CD4-positive, alpha-beta T cell treated with Interleukin-12 subunit alpha and Interleukin-12 subunit beta, for 1 hour (primary cell): Measurements from ENCODE around the gene DNAH10.

Source experiments
- DNase-seq: peaks from one replicate; pipeline ENCODE4 v3.0.0-alpha.2; 2020

DNAH10 gene

DNA sequence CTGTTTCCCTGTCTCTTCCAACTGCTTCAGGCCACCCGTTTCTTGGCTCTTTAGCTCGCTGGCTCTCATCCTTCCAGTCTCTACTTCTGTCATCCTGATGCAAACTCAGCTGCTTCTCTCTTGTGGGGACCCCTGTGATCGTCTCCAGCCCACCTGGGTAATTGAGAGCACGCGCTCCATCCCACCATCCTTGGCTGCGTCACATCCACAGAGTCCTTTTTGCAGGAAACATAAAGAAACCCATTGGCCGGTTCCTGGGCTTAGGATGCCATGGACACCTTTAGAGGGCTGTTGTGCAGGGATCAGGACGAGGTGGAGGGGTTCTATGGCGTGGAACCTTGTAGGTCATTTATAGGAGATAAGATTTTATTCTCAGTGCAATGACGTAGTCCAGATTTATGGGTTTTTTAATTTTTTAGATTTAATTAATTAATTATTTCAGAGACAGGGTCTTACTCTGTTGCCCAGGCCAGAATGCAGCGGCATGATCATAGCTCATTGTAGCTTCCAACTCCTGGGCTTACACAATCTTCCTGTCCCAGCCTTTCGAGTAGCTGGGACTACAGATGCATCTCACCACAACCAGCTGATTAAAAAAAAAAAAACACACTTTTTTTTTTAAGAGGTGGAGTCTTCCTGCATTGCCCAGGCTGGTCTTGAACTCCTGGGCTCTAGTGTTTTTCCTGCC is 127.9 kb downstream of the DNAH10 start:
- no peak for DNase-seq

DNA sequence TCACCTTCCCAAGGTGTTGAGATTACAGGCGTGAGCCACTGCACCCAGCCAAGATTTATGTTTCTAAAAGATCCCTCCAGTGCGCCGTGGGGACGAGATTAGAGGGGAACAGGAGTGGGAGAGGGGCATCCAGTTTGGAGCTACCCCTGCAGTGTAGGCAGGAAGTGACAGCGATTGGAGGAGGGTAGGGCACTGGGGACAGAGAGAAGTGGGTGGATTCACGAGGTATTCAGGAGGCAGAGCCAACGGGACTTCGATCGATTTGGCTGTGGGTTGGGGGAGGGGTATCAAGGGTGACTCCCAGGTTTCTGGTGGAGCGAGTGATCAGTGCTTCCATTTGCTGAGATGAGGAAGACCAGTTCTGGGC is 128.4 kb downstream of the DNAH10 start:
- DNase-seq = no peak

DNA sequence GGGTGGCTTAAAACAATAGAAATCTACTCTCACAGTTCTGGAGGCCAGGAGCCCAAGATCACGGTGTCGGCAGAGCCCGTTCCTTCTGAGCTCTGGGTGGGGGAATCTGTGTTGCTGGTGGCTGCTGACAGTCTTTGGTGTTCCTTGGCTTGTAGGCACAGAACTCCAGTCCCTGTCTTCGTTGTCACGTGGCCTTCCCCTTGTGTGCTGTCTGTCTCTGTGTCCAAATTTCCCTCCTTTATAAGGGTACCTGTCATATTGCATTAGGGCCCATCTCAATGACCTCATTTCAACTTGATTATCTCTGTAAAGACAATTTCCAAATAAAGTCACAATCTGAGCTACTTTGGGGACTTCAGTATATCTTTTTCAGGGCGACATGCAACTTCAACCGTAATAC is 128.9 kb downstream of the DNAH10 start:
- DNase-seq = no peak

DNA sequence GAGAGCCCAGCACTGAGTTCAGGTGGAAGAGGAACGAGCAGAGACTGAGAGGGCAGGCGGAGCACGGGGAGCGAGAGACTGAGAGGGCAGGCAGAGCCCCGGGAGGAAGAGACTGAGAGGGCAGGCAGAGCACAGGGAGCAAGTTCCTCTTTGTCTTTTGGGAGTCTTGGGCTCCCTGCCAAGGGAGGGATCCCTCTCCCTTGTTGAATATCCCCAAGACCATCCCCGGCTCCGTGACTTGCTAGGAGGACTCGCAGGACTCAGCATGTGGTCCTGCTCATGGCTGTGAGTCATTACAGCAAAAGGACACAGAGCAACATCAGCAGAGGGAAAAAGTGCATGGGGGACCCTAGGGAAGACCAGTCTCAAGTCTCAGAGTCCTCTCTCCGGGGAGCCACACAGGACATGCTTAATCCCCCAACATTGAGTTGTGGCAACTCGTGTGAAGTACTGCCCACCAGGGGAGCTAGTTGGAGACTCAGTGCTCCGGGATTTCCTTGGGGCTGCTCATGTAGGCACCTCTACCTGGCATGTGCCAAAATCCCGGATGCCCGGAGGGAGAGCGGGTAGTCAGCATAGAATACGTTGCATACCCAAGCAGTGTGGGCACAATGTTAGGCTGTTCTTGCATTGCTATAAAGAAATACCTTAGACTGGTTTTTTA is 129.5 kb downstream of the DNAH10 start:
- no peak for DNase-seq

DNA sequence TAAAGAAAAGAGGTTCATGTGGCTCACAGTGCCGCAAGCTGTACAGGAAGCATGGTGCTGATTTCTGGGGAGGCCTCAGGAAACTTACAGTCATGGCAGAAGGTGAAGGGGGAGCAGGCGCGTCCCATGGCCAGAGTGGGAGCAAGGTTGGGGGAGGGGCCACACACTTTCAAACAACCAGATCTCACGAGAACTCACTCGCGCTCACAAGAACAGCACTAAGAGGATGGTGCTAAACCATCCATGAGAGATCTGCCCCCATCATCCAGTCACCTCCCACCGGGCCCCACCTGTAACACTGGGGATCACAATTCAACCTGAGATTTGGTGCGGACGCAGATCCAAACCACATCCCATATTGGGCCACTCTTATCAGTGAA is 130.1 kb downstream of the DNAH10 start:
- no peak for DNase-seq

DNA sequence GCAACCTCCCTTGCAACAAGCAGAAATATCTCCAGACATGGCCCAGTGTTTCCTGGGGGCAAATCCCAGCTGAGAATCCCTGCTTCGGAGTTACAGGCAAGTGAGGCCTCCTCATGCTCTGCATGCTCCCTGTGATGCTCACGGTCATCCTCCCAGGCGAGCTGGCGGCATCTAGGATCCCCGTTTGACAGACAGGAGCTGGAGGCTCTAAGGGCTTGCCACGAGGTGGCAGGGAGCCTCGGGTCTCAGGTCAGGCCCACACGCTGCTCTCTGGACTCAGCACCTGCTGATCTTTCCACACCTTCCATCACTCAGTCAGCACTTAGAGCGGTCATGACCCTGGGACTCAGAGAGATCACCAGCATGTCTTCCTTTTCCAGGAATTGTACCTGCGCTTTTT is 130.8 kb downstream of the DNAH10 start:
- DNase-seq = no peak

DNA sequence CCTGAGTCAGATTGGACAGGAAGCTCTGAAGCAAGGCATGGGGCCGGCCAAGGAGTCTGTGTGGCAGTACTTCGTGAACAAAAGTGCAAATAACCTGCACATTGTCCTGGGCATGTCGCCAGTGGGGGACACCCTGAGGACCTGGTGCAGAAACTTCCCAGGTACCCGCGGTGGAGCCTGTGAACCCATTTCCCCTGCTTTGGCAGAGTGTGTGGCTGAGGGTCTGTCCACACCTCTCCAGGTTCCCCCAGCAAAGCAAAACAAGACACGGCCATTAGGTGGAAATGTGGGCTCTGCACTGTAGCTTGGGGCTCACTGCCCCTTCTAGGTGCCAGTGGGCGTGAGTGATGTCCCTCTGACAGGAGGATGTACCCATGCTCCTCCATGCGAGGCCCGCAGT is 131.2 kb downstream of the DNAH10 start:
- no peak for DNase-seq

DNA sequence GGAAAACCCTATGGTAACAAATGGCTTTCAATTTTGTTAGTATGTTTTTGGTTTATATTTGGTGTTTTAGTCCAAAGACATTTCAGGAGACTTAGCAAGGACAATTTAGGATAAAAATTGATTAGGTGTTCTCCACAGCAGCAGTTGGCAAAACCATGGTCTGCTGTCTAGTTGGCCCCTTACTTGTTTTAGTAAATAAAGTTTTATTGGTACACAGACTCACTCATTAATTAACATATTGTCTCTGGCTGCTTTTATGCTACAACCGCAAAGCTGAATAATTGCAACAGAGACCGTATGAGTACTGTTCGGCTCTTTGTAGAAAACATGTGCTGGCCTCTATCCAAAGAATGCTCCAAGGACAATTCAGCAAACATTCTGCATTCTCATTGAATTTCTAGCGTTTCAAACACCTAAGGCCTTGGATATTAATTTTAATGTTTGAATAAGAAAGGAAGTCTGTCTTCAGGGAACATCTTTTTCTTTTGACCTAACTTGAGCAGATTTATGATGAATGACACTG is 132.8 kb downstream of the DNAH10 start:
- no peak for DNase-seq

DNA sequence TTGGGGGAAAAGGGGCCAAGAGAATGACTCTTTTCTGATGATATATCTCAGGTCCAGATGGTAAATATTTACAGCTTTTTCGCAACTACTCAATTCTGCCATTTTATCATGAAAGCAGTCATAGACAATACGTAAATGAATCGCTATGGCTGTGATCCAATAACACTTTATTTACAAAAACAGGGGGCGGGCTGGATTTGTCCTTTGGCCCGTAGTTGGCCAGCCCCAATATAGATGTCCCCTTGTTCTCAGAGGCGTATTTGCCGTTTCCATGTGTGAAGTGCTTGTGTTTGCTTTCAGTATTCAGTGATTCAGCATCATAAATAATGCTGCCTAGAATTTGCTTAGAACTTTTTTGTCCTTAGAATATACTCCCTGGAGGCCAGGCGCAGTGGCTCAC is 133.3 kb downstream of the DNAH10 start:
- no peak for DNase-seq

DNA sequence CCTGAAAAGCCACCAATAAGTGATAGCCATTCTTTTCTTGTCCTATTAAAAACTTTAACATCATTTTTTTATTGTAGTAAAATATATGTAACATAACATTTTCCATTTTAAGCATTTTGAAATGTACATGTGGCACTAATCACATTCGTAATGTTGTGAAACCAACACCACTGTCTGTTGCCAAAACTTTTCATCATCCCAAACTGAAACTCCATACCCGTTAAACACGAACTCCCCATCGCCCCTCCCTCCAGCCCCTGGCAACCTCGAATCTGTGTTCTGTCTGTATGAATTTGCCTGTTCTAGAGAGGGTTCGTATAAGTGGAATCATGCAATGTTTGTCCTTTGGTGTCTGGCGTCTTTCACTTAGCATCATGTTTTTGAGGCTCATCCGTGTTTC is 134.7 kb downstream of the DNAH10 start:
- DNase-seq = no peak

DNA sequence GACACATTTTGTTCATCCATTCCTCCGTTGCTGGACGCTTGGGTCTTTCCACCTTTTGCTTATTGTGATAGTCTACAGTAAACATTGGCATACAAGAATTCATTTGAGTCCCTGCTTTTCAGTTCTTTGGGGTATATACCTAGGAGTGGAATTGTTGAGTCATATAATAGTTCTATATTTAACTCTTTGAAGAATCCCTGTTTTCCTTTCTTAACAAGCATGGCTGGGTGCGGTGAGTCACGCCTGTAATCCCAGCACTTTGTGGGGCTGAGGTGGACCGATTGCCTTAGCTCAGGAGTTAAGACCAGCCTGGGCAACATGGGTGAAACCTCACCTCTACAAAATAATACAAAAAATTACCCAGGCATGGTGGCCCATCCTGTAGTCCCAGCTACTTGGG is 135.1 kb downstream of the DNAH10 start:
- no peak for DNase-seq

DNA sequence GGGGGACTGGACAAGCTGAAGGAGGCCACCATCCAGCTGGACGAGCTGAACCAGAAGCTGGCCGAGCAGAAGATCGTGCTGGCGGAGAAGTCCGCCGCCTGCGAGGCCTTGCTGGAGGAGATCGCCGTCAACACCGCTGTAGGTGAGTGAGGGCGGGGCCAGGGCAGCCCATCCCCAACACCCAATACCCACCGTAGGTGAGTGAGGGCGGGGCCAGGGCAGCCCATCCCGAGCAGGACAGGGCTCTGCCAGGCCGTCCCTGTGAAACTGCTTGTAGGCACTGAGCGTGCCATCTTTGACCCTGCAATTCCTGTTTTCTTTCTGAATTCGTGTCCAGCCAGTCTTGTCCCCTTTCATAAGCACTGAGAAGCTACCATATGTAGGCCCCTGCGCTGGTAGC is 136.6 kb downstream of the DNAH10 start:
- DNase-seq = no peak

DNA sequence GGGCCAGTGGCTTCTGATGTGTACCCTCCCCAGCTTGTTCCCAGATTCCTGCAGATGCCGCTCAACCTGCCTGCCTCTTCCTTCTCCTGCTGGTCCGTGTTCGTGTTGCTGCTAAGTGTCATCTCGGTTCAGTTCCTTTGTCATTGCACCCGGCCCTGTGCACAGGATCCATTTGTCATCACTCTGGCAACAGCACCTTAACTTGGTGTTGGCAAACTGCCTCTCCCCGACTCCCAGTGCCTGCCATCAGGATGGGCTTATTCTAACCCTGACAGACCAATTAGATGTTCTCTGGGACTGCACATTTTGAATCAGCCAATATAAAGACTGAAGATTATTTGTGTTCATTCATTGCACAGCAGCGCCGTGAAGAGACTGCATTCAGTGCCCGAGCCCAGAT is 137.3 kb downstream of the DNAH10 start:
- no peak for DNase-seq

DNA sequence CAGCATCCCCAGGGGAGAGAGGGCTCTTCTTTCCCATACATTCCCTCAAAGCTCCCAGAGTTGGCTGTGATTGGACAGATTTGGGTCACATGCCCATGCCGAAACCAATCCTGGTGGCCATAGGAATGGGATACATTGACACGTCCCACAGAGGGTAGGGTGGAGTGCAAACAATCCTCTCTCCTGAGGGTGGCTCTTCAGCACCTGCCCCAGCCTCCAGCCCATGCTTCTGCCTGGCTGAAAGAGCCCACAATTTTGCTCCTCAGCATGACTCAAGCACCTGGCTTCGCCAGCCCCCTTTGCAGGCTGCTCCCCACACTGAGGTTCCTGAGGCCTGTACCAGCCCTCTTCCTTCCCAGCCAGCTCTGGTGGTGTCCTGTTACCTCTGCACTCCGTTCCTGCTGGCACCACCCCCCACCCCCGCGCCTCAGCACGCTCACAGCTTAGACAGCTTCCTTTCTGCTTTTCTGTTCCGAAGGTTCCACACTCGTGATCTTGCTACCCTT is 138.8 kb downstream of the DNAH10 start:
- DNase-seq = no peak

DNA sequence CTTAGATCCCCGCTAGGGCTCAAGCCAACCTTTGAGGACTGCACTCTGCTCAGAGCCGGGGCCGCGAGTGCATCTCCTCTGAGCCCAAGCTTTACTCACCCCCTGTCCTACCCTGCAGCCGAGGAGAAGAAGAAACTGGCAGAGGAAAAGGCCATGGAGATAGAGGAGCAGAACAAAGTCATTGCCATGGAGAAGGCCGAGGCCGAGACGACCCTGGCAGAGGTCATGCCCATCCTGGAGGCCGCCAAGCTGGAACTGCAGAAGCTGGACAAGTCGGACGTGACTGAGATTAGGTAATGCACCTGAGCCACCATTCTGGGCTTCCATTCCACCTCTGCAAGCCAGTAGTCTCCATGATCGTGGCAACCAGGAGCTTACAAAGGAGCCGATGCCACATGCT is 140.7 kb downstream of the DNAH10 start:
- no peak for DNase-seq

DNA sequence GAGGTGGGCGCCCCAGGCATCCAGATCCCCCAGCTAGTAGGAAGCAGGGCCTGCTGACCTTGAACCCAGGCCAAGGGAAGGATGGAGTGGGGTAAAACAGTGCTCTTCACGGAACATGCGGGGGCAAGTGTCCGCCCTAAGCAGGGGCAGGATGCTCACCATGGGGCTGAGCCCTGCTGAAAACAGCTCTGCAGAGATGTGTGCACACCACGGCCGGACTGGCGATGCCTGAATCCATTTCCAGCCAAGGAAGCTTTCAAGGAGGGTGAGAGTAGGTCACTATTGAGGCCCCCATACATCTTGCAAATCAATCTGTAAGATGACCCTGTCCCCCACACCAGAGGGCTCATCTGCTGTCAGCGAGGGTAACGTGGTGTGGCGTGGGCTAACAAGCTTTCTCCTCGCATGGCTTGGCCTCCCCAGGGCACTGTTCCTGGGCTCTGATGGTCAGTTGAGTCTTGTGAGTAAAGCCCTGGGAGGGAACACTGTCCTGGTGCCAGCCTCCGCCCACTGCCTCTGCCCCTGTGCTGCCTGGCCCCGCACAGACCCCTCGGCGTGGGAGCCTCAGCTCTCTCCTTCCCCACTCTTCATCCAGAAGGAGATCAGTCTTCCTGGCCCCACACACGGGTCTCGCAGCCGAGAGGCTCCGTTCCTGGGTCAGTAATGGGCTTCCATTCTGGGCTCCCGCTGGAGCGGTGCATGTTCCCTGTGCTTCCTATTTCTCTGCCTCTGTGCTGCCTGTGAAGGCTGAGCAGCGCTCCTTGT is 141.4 kb downstream of the DNAH10 start:
- no peak for DNase-seq

DNA sequence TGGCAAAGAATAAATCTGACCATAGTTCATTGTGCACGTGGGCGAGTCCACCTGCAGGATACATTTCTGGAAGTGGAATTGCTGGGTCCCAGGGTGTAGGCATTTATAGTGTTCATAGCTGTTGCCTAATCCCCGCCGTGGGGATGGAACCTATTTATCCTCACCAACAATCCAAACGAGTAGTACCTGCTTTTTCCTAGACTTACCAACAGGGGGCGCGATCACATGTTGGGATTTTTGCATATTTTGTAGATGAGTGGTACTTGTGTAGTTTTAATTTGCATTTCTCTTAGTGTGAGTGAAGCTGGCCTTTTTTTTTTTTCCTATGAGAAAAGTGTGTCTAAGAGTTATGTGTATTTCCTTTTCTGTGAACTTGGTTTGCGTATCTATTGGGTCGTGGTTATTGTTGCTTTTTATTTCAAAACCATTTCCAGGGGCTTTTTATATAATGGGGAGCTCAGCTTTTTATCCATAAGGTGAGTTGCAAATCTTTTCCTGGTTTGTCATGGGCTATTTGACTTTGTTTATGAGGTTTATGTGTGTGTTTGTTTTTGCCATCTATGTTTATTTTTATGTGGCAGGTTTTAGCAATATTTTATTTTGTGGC is 143.3 kb downstream of the DNAH10 start:
- peak; percentile 74 for DNase-seq

DNA sequence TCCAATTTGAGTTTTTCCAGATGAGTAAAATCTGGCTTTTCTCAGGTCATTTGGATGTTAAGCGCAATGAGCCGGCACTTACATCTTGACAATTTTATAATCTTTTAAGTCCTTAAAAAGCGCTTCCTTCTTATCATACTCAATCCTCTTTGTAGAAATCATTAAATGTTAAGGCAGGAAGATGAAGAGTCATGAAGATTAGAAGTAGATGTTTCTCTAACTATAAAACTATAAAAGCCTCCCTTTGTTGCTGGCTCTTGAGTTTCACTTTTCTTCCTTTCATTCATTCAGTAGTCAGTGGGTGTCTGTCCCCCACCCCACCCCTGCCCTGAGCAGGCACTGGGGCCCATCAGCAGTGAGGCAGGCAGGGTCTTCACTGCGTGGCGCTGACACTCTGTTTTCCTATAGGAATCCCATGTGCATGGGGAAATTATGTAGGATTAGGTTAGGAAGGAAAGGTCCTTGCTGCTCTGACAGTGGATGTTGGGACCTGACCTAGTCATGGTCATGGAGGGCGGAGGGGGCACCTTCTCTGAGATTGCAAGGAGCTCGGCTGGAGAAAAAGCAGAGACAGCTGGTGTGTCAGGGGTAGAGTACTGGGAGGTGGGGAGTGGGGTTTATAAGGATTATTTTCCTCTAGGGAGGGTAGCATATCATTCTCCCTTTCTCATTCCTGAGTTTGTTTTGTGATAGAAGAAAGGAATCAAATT is 144.8 kb downstream of the DNAH10 start:
- DNase-seq = no peak

DNA sequence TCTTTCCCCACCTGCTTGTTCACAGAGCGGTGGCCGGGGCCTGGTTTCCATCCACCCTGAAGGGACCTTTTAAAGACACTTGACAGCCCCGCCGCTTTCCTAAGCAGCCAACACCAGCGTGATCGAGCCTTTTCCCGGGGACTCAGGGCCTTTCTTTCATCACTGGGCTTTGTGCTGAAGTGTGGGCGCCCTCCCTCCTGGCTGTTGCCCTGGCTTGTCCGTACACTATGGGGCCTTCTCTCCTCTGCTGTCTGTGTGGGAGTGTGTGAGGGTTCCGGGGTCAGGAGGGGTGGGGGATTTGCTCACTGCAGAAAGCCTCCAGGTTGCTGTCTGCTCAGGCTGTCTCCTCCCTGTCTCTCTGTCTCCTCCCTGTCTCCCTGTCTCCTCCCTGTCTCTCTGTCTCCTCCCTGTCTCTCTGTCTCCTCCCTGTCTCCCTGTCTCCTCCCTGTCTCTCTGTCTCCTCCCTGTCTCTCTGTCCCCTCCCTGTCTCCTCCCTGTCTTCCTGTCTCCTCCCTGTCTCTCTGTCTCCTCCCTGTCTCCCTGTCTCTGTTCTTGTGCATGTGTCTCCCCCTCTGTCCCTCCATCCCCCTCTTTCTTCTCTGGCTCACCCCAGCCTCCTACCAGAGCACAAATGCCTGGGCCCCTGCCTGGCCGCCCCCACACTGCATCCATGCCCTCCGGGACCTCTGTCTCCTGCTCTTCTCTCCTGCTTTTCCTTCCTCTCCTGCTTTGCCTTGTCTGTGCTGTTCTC is 145.8 kb downstream of the DNAH10 start:
- DNase-seq = no peak

DNA sequence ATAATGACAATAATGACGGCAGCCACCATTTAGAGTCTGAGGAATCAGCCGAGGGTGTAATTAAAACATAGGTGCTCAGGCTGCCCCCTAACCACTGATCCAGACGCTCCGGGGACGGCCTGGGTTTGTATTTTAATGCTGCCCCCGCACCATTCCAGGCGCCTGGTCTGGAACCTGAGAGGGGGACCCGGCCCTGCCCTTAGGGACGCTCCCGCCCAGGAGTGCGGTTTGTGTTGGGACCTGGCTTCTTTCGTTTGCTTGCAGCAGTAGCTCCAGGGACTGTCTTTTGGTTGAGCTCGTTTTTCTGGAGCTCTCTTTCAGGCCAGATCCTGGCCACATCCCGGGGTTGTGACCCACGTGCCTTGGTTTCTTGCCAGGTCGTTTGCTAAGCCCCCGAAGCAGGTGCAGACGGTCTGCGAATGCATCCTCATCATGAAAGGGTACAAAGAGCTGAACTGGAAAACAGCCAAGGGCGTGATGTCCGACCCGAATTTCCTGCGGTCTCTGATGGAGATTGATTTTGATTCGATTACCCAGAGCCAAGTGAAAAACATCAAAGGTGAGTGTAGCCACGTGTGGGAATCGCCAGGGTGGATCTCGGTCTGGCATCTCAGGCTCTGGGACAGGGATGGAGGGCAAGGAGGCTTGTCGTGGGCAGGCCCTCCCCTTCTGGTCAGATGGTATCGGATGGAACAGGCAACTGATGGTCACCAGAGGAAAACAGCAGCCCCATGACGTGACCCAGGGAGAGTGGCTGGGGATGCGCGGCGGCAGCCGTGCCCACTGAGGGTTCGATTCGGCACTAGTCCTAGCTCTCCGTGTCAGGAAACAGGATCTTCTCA is 147.0 kb downstream of the DNAH10 start:
- DNase-seq = no peak

DNA sequence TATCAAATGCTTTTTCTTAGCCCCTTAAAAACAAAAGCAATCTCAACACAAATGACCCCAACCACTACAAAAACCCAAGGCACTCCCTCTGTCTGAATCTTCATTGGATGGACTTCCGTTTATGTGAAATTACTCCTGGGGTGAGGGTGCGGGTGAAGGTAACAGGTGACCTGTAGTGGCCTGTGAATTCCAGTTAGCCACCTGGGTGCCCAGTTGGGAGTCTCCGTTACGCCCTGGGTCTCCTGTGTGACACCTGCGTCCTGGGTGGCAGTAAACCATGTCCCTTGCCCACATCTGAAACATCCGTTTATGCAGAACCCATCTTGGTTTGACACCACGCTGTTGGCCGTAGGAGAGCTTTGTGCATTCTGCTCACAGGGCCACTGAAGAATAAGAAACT is 148.0 kb downstream of the DNAH10 start:
- no peak for DNase-seq
